Measurements from ENCODE around the gene FBXL13.
"Not testable (repeated sequence)": the region's sequence is repeated elsewhere in the genome, so short reads cannot be mapped to it uniquely, and the experiment has no call there.

Gene FBXL13

DNA sequence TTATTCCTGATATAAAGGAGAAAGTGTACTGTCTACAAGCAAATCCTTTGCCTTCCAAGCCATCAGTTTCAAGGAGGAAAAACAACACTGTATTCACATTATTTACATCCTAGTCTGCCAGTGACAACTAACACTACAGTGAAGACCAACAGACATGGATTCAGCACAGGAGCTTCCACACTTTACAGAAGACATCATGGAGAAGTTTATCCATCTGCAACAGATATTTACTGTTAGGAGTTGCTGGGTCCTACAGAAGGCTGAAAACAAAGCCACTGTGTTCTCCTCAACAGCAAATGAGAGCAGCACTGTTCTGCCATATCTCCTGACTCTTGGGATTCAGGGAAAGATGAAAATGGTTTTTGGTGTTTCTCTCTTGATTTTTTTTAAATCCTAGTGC is 42.4 kb upstream of the FBXL13 start:
- no peak for DNase-seq (ENCODE audit: extremely low read depth, low read depth)
- TF ChIP-seq CTCF (IDR thresholded peaks at IDR 0.05; ENCODE audit: low read depth, low read length, missing control alignments): no peak
- no peak overlapping the region for H3K4me3 ChIP-seq (replicated peaks; ENCODE audit: low read depth, low read length)

DNA sequence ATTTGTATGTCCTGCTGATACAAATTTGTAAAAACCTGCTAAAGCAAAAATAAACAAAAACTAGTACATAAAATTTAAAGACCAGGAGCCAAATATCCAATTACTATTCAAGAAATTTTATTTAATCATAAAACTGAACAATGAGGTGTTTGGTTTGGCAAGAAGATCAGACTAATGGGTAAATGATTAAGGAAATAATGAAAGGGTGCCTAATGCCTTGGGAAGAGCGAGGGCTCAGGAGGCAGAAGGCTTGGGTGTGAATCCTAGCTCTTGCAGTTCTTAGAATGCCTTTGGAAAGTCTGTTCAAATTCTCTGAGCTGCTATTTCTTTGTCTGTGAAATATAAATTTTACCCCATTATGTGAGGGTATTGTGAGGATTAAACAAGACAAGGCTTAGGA is 41.9 kb upstream of the FBXL13 start:
- no peak overlapping the region for H3K4me3 ChIP-seq (replicated peaks; ENCODE audit: low read depth, low read length)
- no peak for TF ChIP-seq CTCF (IDR thresholded peaks at IDR 0.05; ENCODE audit: low read depth, low read length, missing control alignments)
- no peak for DNase-seq (ENCODE audit: extremely low read depth, low read depth)

GRCh38 chr7:103115771-103116170 is 41.2 kb upstream of the FBXL13 start:
- no peak for DNase-seq (ENCODE audit: extremely low read depth, low read depth)
- no peak overlapping the region for H3K4me3 ChIP-seq (replicated peaks; ENCODE audit: low read depth, low read length)
- TF ChIP-seq CTCF (IDR thresholded peaks at IDR 0.05; ENCODE audit: low read depth, low read length, missing control alignments): no peak

GRCh38 chr7:103114576-103115008 is 40.0 kb upstream of the FBXL13 start:
- no peak overlapping the region for H3K4me3 ChIP-seq (replicated peaks; ENCODE audit: low read depth, low read length)
- DNase-seq (ENCODE audit: extremely low read depth, low read depth): peak; percentile 10
- no peak for TF ChIP-seq CTCF (IDR thresholded peaks at IDR 0.05; ENCODE audit: low read depth, low read length, missing control alignments)

DNA sequence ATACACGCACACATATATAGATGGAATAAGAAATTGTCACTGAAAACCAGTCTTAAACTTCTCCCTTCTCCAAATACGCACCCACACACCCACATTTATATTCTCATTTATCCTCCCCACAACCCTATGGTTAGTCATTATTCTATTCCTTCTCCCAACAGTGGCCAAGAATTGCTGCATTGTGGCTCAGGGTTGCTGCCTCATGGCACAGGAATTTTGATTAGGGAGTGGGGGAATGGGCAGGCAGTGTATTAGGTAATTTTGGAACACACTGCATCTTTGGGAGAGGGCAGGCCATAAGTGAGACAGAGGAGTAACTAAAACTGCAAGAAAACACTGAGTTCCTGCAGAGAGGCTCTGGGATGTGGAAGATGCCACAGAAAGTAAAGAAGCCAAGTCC is 38.6 kb upstream of the FBXL13 start:
- no peak overlapping the region for H3K4me3 ChIP-seq (replicated peaks; ENCODE audit: low read depth, low read length)
- peak; percentile 38 for DNase-seq (ENCODE audit: extremely low read depth, low read depth)
- no peak for TF ChIP-seq CTCF (IDR thresholded peaks at IDR 0.05; ENCODE audit: low read depth, low read length, missing control alignments)

DNA sequence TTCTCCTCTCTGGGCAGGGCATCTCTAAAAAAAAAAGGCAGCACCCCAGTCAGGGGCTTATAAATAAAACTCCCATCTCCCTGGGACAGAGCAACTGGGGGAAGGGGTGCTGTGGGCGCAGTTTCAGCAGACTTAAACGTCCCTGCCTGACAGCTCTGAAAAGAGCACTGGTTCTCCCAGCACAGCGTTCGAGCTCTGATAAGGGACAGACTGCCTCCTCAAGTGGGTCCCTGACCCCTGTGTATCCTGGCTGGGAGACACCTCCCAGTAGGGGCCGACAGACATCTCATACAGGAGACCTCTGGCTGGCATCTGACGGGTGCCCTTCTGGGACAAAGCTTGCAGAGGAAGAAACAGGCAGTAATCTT is 32.1 kb upstream of the FBXL13 start:
- not testable (repeated sequence) for DNase-seq (ENCODE audit: extremely low read depth, low read depth)

GRCh38 chr7:103106005-103106702 is 31.6 kb upstream of the FBXL13 start:
- TF ChIP-seq CTCF (IDR thresholded peaks at IDR 0.05; ENCODE audit: low read depth, low read length, missing control alignments): no peak
- no peak for DNase-seq (ENCODE audit: extremely low read depth, low read depth)

More for the DNA sequence above, 32.1 kb upstream of the FBXL13 start:
- not testable (repeated sequence) for H3K4me3 ChIP-seq (replicated peaks; ENCODE audit: low read depth, low read length)

More at GRCh38 chr7:103106005-103106702, 31.6 kb upstream of the FBXL13 start:
- no peak overlapping the region for H3K4me3 ChIP-seq (replicated peaks; ENCODE audit: low read depth, low read length)
